HepG2 (cell line): ENCODE measurements around the gene PSMB8. TPM values are rescaled to one million over a fixed set of nuclear protein-coding genes. Genes with fewer than 3 reads are reported as not detected.

Source experiments
- ARHGAP35 ChIP-seq: sonication (generic); formaldehyde crosslinking; IDR thresholded peaks from 2 replicates; pipeline ENCODE4 v1.9.0; 2022; ENCODE audit warnings: mild to moderate bottlenecking, inconsistent platforms, moderate library complexity, missing genetic modification reagents, borderline replicate concordance
- ARNT2 ChIP-seq: sonication (generic); formaldehyde crosslinking; IDR thresholded peaks from 2 replicates; pipeline ENCODE4 v1.8.0; 2022; ENCODE audit warnings: mild to moderate bottlenecking, low read depth, missing genetic modification reagents, moderate library complexity
- ATF4 ChIP-seq, 2 experiments: fragments of 450-650 bp in 1 of 2; sonication (generic) in 1 of 2; formaldehyde crosslinking; IDR thresholded peaks; 2 replicates each; pipeline versions ENCODE4 v1.5.0 to v1.8.0; 2020 to 2022; ENCODE audit warnings: mild to moderate bottlenecking in 1 of 2, missing genetic modification reagents in 1 of 2
- CC2D1A ChIP-seq: sonication (generic); formaldehyde crosslinking; IDR thresholded peaks from 2 replicates; pipeline ENCODE4 v1.8.1; 2023; ENCODE audit warnings: mild to moderate bottlenecking, missing genetic modification reagents
- FLYWCH1 ChIP-seq: sonication (generic); formaldehyde crosslinking; IDR thresholded peaks from 2 replicates; pipeline ENCODE4 v1.8.1; 2023; ENCODE audit warnings: mild to moderate bottlenecking, missing genetic modification reagents
- FOXM1 ChIP-seq: sonication (generic); formaldehyde crosslinking; IDR thresholded peaks from 2 replicates; pipeline ENCODE4 v1.5.0; 2020; ENCODE audit warnings: missing genetic modification reagents
- FOXP1 ChIP-seq, 2 experiments: fragments of 450-650 bp in 1 of 2; IDR thresholded peaks; 2 replicates each; pipeline ENCODE4 v1.6.1; 2017 to 2018; ENCODE audit warnings: antibody characterized with exemption in 1 of 2
- HOXA5 ChIP-seq: sonication (generic); formaldehyde crosslinking; IDR thresholded peaks from 2 replicates; pipeline ENCODE4 v1.4.0; 2020; ENCODE audit warnings: missing genetic modification reagents
- IKZF1 ChIP-seq: fragments of 450-650 bp; IDR thresholded peaks from 2 replicates; pipeline ENCODE4 v1.7.1; 2016
- KDM2A ChIP-seq: sonication (generic); formaldehyde crosslinking; IDR thresholded peaks from 2 replicates; pipeline ENCODE4 v1.4.0; 2020; ENCODE audit warnings: low read depth, missing genetic modification reagents, borderline replicate concordance
- NFKBIZ ChIP-seq: IDR thresholded peaks from 2 replicates; pipeline ENCODE4 v1.6.1; 2018; ENCODE audit warnings: missing genetic modification reagents, missing compliant biosample characterization
- POGK ChIP-seq: sonication (generic); formaldehyde crosslinking; conservative IDR thresholded peaks from 2 replicates; pipeline ENCODE4 v1.8.0; 2022; ENCODE audit warnings: mild to moderate bottlenecking, moderate library complexity, missing genetic modification reagents
- RXRB ChIP-seq: IDR thresholded peaks from 2 replicates; pipeline ENCODE4 v1.6.1; 2016; ENCODE audit warnings: borderline replicate concordance, missing genetic modification reagents, missing compliant biosample characterization
- SATB2 ChIP-seq: sonication (generic); formaldehyde crosslinking; IDR thresholded peaks from 2 replicates; pipeline ENCODE4 v1.5.0; 2020; ENCODE audit warnings: missing genetic modification reagents
- SIN3A ChIP-seq: IDR thresholded peaks from 2 replicates; pipeline ENCODE4 v1.6.1; 2011; ENCODE audit warnings: low read depth, mild to moderate bottlenecking, control low read depth, low read length, borderline replicate concordance
- SMAD1 ChIP-seq: sonication (generic); formaldehyde crosslinking; IDR thresholded peaks from 2 replicates; pipeline ENCODE4 v1.4.0; 2020; ENCODE audit warnings: missing genetic modification reagents, low read depth, mild to moderate bottlenecking, borderline replicate concordance
- ZBTB34 ChIP-seq: sonication (generic); formaldehyde crosslinking; IDR thresholded peaks from 2 replicates; pipeline ENCODE4 v1.8.0; 2022; ENCODE audit warnings: mild to moderate bottlenecking, missing genetic modification reagents
- ZFP36 ChIP-seq: fragments of 150-350 bp; IDR thresholded peaks from 2 replicates; pipeline ENCODE4 v1.6.1; 2018; ENCODE audit warnings: borderline replicate concordance, low read length, low read depth; ENCODE audit not compliant: partially characterized antibody
- ZMYM2 ChIP-seq: sonication (generic); formaldehyde crosslinking; IDR thresholded peaks from 2 replicates; pipeline ENCODE4 v1.8.0; 2022; ENCODE audit warnings: mild to moderate bottlenecking, missing genetic modification reagents
- ZNF24 ChIP-seq: fragments of 450-650 bp; IDR thresholded peaks from 2 replicates; pipeline ENCODE4 v1.6.1; 2017; ENCODE audit warnings: antibody characterized with exemption, mild to moderate bottlenecking
- ZNF564 ChIP-seq: sonication (generic); formaldehyde crosslinking; IDR thresholded peaks from 2 replicates; pipeline ENCODE4 v1.8.1; 2023; ENCODE audit warnings: mild to moderate bottlenecking, missing genetic modification reagents
- ZNF597 ChIP-seq: sonication (generic); formaldehyde crosslinking; IDR thresholded peaks from 2 replicates; pipeline ENCODE4 v1.5.0; 2020; ENCODE audit warnings: missing genetic modification reagents
- ZNF678 ChIP-seq: sonication (generic); formaldehyde crosslinking; IDR thresholded peaks from 2 replicates; pipeline ENCODE4 v1.4.0; 2020; ENCODE audit warnings: mild to moderate bottlenecking, missing genetic modification reagents
- ZNF740 ChIP-seq: sonication (generic); formaldehyde crosslinking; IDR thresholded peaks from 2 replicates; pipeline ENCODE4 v1.4.0; 2020; ENCODE audit warnings: missing genetic modification reagents
- polyA plus RNA-seq, 8 experiments: library from polyadenylated mRNA; depleted of rRNA in 3 of 8; stranded (reverse) in 7 of 8; unstranded in 1 of 8; fragments of >200 nt; fragmentation: Illumina TruSeq in 4 of 8; extraction: Trizol in 4 of 8; gene quantifications; 2 replicates each; pipeline versions ENCODE4 v1.2.1 to v1.2.3, GENCODE V29; 2011 to 2016; ENCODE audit warnings: low read depth in 4 of 8, missing spikeins in 1 of 8, mixed read lengths in 1 of 8; ENCODE audit not compliant: insufficient read depth in 1 of 8
- total RNA-seq, 5 experiments: library from RNA; depleted of rRNA; stranded (reverse); fragments of >200 nt; fragmentation: Illumina TruSeq; extraction: Trizol; gene quantifications; 2 replicates each; pipeline ENCODE4 v1.2.3, GENCODE V29; 2016; ENCODE audit warnings: low read depth in 1 of 5

Gene PSMB8
- total and polyA plus RNA-seq, 2 of the 13 experiments (the other 11 are each of a cell fraction or from before 2014, with no cell fraction given): 30.7 to 64.7 TPM

- TF ChIP-seq ZBTB34 (CRISPR knock-in tag) (peak; percentile 80), IKZF1 (no peak), POGK (CRISPR knock-in tag) (peak; percentile 60; the same call in 1 of the 2 replicates), FOXP1 (IDR thresholded peaks at IDR 0.05) (no peak), FOXP1 (CRISPR knock-in tag; IDR thresholded peaks at IDR 0.05) (no peak), NFKBIZ (CRISPR knock-in tag) (no peak), SMAD1 (CRISPR knock-in tag) (peak; percentile 70; the same call in 1 of the 2 replicates), SATB2 (CRISPR knock-in tag) (peak; percentile 87; the same call in 1 of the 2 replicates), ZNF740 (CRISPR knock-in tag) (peak; percentile 28; the same call in 1 of the 2 replicates), ZNF597 (CRISPR knock-in tag) (no peak), ZMYM2 (CRISPR knock-in tag) (no peak; the same call in 1 of the 2 replicates), FLYWCH1 (CRISPR knock-in tag) (no peak), ZNF24 (no peak; the same call in 1 of the 2 replicates), ATF4 (CRISPR knock-in tag; IDR thresholded peaks at IDR 0.05) (peak in 1 of 2 experiments; percentile 52; a peak in 2 of 4 replicates), RXRB (peak; percentile 66; the same call in 1 of the 2 replicates), ZFP36 (no peak), FOXM1 (CRISPR knock-in tag) (0 out of 2 replicates have a peak, but pooled peaks have one; percentile 18), HOXA5 (CRISPR knock-in tag) (peak; percentile 65), ZNF564 (0 out of 2 replicates have a peak, but pooled peaks have one; percentile 59), CC2D1A (CRISPR knock-in tag) (peak; percentile 87; the same call in 1 of the 2 replicates), ARNT2 (CRISPR knock-in tag) (peak; percentile 89), KDM2A (CRISPR knock-in tag) (peak; percentile 97), SIN3A (peak; percentile 62; the same call in 1 of the 2 replicates), ZNF678 (no peak), ARHGAP35 (CRISPR knock-in tag) (no peak)
Measured at GRCh38 chr6:32853541-32854375, 9.9 kb upstream of the PSMB8 start, which contains the start of the genes PSMB9 and TAP1 (continued).
